IMR-90 (cell line): ENCODE measurements around the gene IFIT1. TPM values are rescaled to one million over a fixed set of nuclear protein-coding genes. Genes with fewer than 3 reads are reported as not detected.
A peak's percentile ranks its signal among the peaks of the same experiment; 100 is the strongest.

Experiments
- ATAC-seq: fragments of 200-7000 bp; cut with Tn5 transposase; 2 replicates; pipeline ENCODE4 v1.9.1; 2020; ENCODE audit warnings: low read depth, mild to moderate bottlenecking, moderate library complexity
- BruUV-seq: library from RNA; stranded (reverse); fragments of 400-500 nt; replicated peaks from 2 replicates; lab custom pipeline; 2021; lab: Mats Ljungman, UMichigan
- CTCF ChIA-PET: fragments of 300-600 bp; formaldehyde crosslinking; extraction: SDS; loops from one replicate; lab custom pipeline; 2021; ENCODE audit warnings: antibody characterized with exemption; lab: Yijun Ruan, JAX
- POLR2A ChIA-PET: fragments of 300-600 bp; sonication (Branson Sonifier 250); formaldehyde crosslinking; loops from one replicate; lab custom pipeline; 2022; ENCODE audit warnings: antibody characterized with exemption; ENCODE audit not compliant: unreplicated experiment; lab: Charles Lee
- DNase-seq: peaks from one replicate; pipeline ENCODE4 v3.0.0; 2013
- H2AFZ ChIP-seq: replicated peaks from 2 replicates; pipeline ENCODE3; 2013; ENCODE audit warnings: low read length, mild to moderate bottlenecking; ENCODE audit not compliant: poor library complexity
- H2AK5ac ChIP-seq: 2 replicates; pipeline ENCODE4 v1.6.1; 2013; ENCODE audit warnings: low read depth, low read length, inconsistent platforms
- H2AK9ac ChIP-seq: replicated peaks from 2 replicates; pipeline ENCODE3; 2013; ENCODE audit warnings: mild to moderate bottlenecking, low read depth, low read length, moderate library complexity; ENCODE audit not compliant: poor library complexity
- H2BK120ac ChIP-seq: 2 replicates; pipeline ENCODE4 v1.6.1; 2013; ENCODE audit warnings: low read depth, low read length, inconsistent platforms
- H2BK15ac ChIP-seq: 3 replicates; pipeline ENCODE4 v1.6.1; 2013; ENCODE audit warnings: low read depth, low read length, inconsistent platforms
- H2BK20ac ChIP-seq: 2 replicates; pipeline ENCODE4 v1.6.1; 2013; ENCODE audit warnings: low read depth, mild to moderate bottlenecking, inconsistent platforms, low read length, moderate library complexity
- H2BK5ac ChIP-seq: 2 replicates; pipeline ENCODE4 v1.6.1; 2013; ENCODE audit warnings: mild to moderate bottlenecking, low read depth, low read length, inconsistent platforms; ENCODE audit not compliant: poor library complexity, severe bottlenecking
- H3K14ac ChIP-seq: replicated peaks from 2 replicates; pipeline ENCODE4 v1.6.1; 2013; ENCODE audit warnings: low read depth, low read length, inconsistent platforms
- H3K18ac ChIP-seq: 2 replicates; pipeline ENCODE4 v1.6.1; 2013; ENCODE audit warnings: low read depth, low read length, control low read depth
- H3K23ac ChIP-seq: 2 replicates; pipeline ENCODE4 v1.6.1; 2013; ENCODE audit warnings: low read depth, low read length, inconsistent platforms
- H3K27ac ChIP-seq: 2 replicates; pipeline ENCODE4 v1.5.1; 2013; ENCODE audit warnings: mild to moderate bottlenecking, control low read depth, low read length; ENCODE audit not compliant: insufficient read depth
- H3K27me3 ChIP-seq: 2 replicates; pipeline ENCODE4 v1.6.1; 2013; ENCODE audit warnings: low read length; ENCODE audit not compliant: control insufficient read depth, insufficient read depth
- H3K36me3 ChIP-seq: 2 replicates; pipeline ENCODE4 v1.6.1; 2013; ENCODE audit warnings: low read length, mixed read lengths; ENCODE audit not compliant: control insufficient read depth, insufficient read depth
- H3K4ac ChIP-seq: 2 replicates; pipeline ENCODE4 v1.6.1; 2013; ENCODE audit warnings: low read depth, low read length, inconsistent platforms
- H3K4me1 ChIP-seq: 2 replicates; pipeline ENCODE4 v1.6.1; 2013; ENCODE audit warnings: low read length, mixed read lengths; ENCODE audit not compliant: control insufficient read depth, insufficient read depth
- H3K4me2 ChIP-seq: 2 replicates; pipeline ENCODE4 v1.6.1; 2013; ENCODE audit warnings: low read depth, mild to moderate bottlenecking, control low read depth, low read length, moderate library complexity
- H3K4me3 ChIP-seq: 2 replicates; pipeline ENCODE4 v1.5.1; 2013; ENCODE audit warnings: low read depth, mild to moderate bottlenecking, control low read depth, low read length, moderate library complexity; ENCODE audit not compliant: insufficient read depth
- H3K56ac ChIP-seq: 2 replicates; pipeline ENCODE4 v1.6.1; 2013; ENCODE audit warnings: low read length, inconsistent platforms; ENCODE audit not compliant: insufficient read depth; ENCODE audit errors: extremely low read depth
- H3K79me1 ChIP-seq, 2 experiments: 2 replicates each; pipeline ENCODE4 v1.6.1; 2013; ENCODE audit warnings: low read length in 2 of 2, inconsistent platforms in 1 of 2, low read depth in 1 of 2
- H3K9ac ChIP-seq: 2 replicates; pipeline ENCODE4 v1.6.1; 2013; ENCODE audit warnings: low read depth, low read length, control low read depth
- H3K9me1 ChIP-seq: 2 replicates; pipeline ENCODE4 v1.6.1; 2013; ENCODE audit warnings: low read length, inconsistent platforms; ENCODE audit not compliant: insufficient read depth
- H3K9me3 ChIP-seq: 2 replicates; pipeline ENCODE4 v1.6.1; 2013; ENCODE audit warnings: low read length; ENCODE audit not compliant: control insufficient read depth, insufficient read depth
- H4K20me1 ChIP-seq: 2 replicates; pipeline ENCODE4 v1.6.1; 2013; ENCODE audit warnings: low read length, inconsistent platforms; ENCODE audit not compliant: insufficient read depth
- H4K5ac ChIP-seq: 2 replicates; pipeline ENCODE4 v1.6.1; 2013; ENCODE audit warnings: mild to moderate bottlenecking, low read depth, low read length, control low read depth
- H4K8ac ChIP-seq, 2 experiments: 2 replicates each; pipeline ENCODE4 v1.6.1; 2013; ENCODE audit warnings: low read depth in 2 of 2, low read length in 2 of 2, control low read depth in 1 of 2, inconsistent platforms in 1 of 2
- H4K91ac ChIP-seq: 2 replicates; pipeline ENCODE4 v1.6.1; 2013; ENCODE audit warnings: low read depth, low read length, inconsistent platforms; ENCODE audit not compliant: insufficient read depth
- CEBPB ChIP-seq: IDR thresholded peaks from 2 replicates; pipeline ENCODE4 v1.6.1; 2012; ENCODE audit warnings: low read depth, low read length, improper control_type of control experiment
- CHD1 ChIP-seq: IDR thresholded peaks from 2 replicates; pipeline ENCODE4 v1.6.1; 2012; ENCODE audit warnings: low read depth, low read length, improper control_type of control experiment
- CTCF ChIP-seq: conservative IDR thresholded peaks from 2 replicates; pipeline ENCODE4 v1.5.1; 2012; ENCODE audit warnings: mild to moderate bottlenecking, low read depth, low read length, improper control_type of control experiment
- ELK1 ChIP-seq: fragments of 150-350 bp; IDR thresholded peaks from 2 replicates; pipeline ENCODE4 v1.6.1; 2016; ENCODE audit warnings: low read depth, mild to moderate bottlenecking, low read length, moderate library complexity, borderline replicate concordance
- FOS ChIP-seq: fragments of 150-350 bp; IDR thresholded peaks from 2 replicates; pipeline ENCODE4 v1.6.1; 2016; ENCODE audit warnings: low read depth, low read length
- MAFK ChIP-seq: IDR thresholded peaks from 2 replicates; pipeline ENCODE4 v1.6.1; 2012; ENCODE audit warnings: low read depth, low read length, improper control_type of control experiment
- MXI1 ChIP-seq: IDR thresholded peaks from 2 replicates; pipeline ENCODE4 v1.6.1; 2012; ENCODE audit warnings: low read depth, mild to moderate bottlenecking, low read length, moderate library complexity, borderline replicate concordance
- NFE2L2 ChIP-seq: fragments of 150-350 bp; IDR thresholded peaks from 2 replicates; pipeline ENCODE4 v1.6.1; 2016; ENCODE audit warnings: low read depth, mild to moderate bottlenecking, low read length
- RAD21 ChIP-seq: IDR thresholded peaks from 2 replicates; pipeline ENCODE4 v1.6.1; 2012; ENCODE audit warnings: low read length, improper control_type of control experiment
- RCOR1 ChIP-seq: IDR thresholded peaks from 2 replicates; pipeline ENCODE4 v1.6.1; 2012; ENCODE audit warnings: mild to moderate bottlenecking, low read length, improper control_type of control experiment; ENCODE audit not compliant: insufficient replicate concordance
- RFX5 ChIP-seq: IDR thresholded peaks from 2 replicates; pipeline ENCODE4 v1.8.0; 2012; ENCODE audit warnings: low read depth, mild to moderate bottlenecking, low read length, moderate library complexity
- SMC3 ChIP-seq: fragments of 150-350 bp; IDR thresholded peaks from 2 replicates; pipeline ENCODE4 v1.6.1; 2016; ENCODE audit warnings: low read depth, mild to moderate bottlenecking, antibody characterized with exemption, low read length, moderate library complexity
- USF2 ChIP-seq: fragments of 150-350 bp; IDR thresholded peaks from 2 replicates; pipeline ENCODE4 v1.6.1; 2017; ENCODE audit warnings: mild to moderate bottlenecking, antibody characterized with exemption, low read length, low read depth
- WGBS, 2 experiments: methylation state at CpG; one replicate each; pipeline versions ENCODE4 v1.1.5 to v1.1.7; 2013; ENCODE audit warnings: missing lambda C conversion rate in 2 of 2; ENCODE audit not compliant: insufficient read length in 1 of 2; ENCODE audit errors: extremely low coverage in 2 of 2; 5-methylcytosine and 5-hydroxymethylcytosine counted together
- dilution Hi-C: fragments of 300-500 bp; cut with HindIII; formaldehyde crosslinking; loops from one replicate; pipeline ENCODE4 v1.14.3; 2018; ENCODE audit warnings: low sequenced_read_pairs; ENCODE audit not compliant: unreplicated experiment
- in situ Hi-C: fragments of 300-500 bp; cut with MboI; formaldehyde crosslinking; loops from 3 replicates; pipeline ENCODE4 v1.14.3; 2019; ENCODE audit warnings: low sequenced_read_pairs, inconsistent platforms, mixed read lengths
- intact Hi-C: fragments of 100-400 bp; cut with micrococcal nuclease; formaldehyde crosslinking; loops from 2 replicates; pipeline ENCODE4 v1.10.0; 2022
- polyA plus RNA-seq, 3 experiments: library from polyadenylated mRNA; depleted of rRNA; stranded (reverse); fragments of >200 nt; gene quantifications; 2 replicates each; pipeline ENCODE4 v1.2.3, GENCODE V29; 2012; ENCODE audit warnings: low replicate concordance in 1 of 3
- total RNA-seq: library from RNA; depleted of rRNA; stranded (reverse); fragments of >200 nt; gene quantifications from 2 replicates; pipeline ENCODE4 v1.2.3, GENCODE V29; 2012

Gene IFIT1
- total and polyA plus RNA-seq, 2 of the 4 experiments (the other 2 are of a cell fraction) = 6.1 to 6.8 TPM

GRCh38 chr10:89398003-89398749 is 5.8 kb downstream of the IFIT1 start:
- peak; percentile 52 for ATAC-seq

More at GRCh38 chr10:89398003-89398749, 5.8 kb downstream of the IFIT1 start:
- H3K9ac ChIP-seq = no peak overlapping the region
- ChIA-PET POLR2A (no interaction called here), CTCF (no interaction called here)
- no peak overlapping the region; a peak in 1 of 4 replicates for H4K8ac ChIP-seq
- no TSS peak for BruUV-seq
- no peak overlapping the region for H2BK20ac ChIP-seq
- H2BK120ac ChIP-seq = no peak overlapping the region
- DNase-seq = peak; percentile 60
- H2AK5ac ChIP-seq = no peak overlapping the region
- H3K18ac ChIP-seq = no peak overlapping the region; the same call in 1 of the 2 replicates
- H2AFZ ChIP-seq = no peak overlapping the region
- in situ Hi-C loops (no loop called here), dilution Hi-C loops (no loop called here), intact Hi-C loops (no loop called here)
- no peak overlapping the region for H3K23ac ChIP-seq
- H3K4me1 ChIP-seq = peaks cover 1% of the 10 kb centered on the region; the same call in 1 of the 2 replicates
- no peak overlapping the region; the same call in 1 of the 2 replicates for H4K5ac ChIP-seq
- H2AK9ac ChIP-seq = no peak overlapping the region
- peak overlapping the region; percentile 64; the same call in 1 of the 3 replicates for H2BK15ac ChIP-seq
- TF ChIP-seq CEBPB = no peak
- TF ChIP-seq SMC3 = no peak
- TF ChIP-seq ELK1 = no peak
- TF ChIP-seq MXI1 = no peak
- no peak for TF ChIP-seq RAD21
- TF ChIP-seq NFE2L2 = no peak
- TF ChIP-seq CHD1 = no peak
- TF ChIP-seq MAFK = no peak
- no peak for TF ChIP-seq CTCF
- no peak for TF ChIP-seq RFX5
- TF ChIP-seq RCOR1 = no peak
- no peak for TF ChIP-seq USF2
- no peak for TF ChIP-seq FOS
- no peaks in the 10 kb centered on the region for H3K9me1 ChIP-seq
- H3K9me3 ChIP-seq = no peaks in the 10 kb centered on the region
- H2BK5ac ChIP-seq = no peak overlapping the region
- H4K20me1 ChIP-seq = no peaks in the 10 kb centered on the region
- no peak overlapping the region for H3K14ac ChIP-seq
- H3K36me3 ChIP-seq = peaks cover 4% of the 10 kb centered on the region; the same call in 1 of the 2 replicates
- no peaks in the 10 kb centered on the region for H3K27me3 ChIP-seq
- 65% methylated on average over 3 of the region's 5 CpGs; no CpG with 5 or more reads in 1 of the 2 experiments for WGBS, 2 experiments
- no peak overlapping the region for H3K4ac ChIP-seq
- no peak overlapping the region for H3K4me3 ChIP-seq
- H4K91ac ChIP-seq = no peak overlapping the region
- peaks cover 0 to 3% of the 10 kb centered on the region in 2 experiments; a peak in 1 of 4 replicates for H3K79me1 ChIP-seq
- peak overlapping the region; percentile 86; the same call in 1 of the 2 replicates for H3K27ac ChIP-seq
- H3K4me2 ChIP-seq = peak overlapping the region; percentile 52
- H3K56ac ChIP-seq = no peak overlapping the region
